GM19372 (cell line): ENCODE results near the gene SUPT4H1.
A peak's percentile ranks its signal among the peaks of the same experiment; 100 is the strongest.
"Not testable (repeated sequence)": the region's sequence is repeated elsewhere in the genome, so short reads cannot be mapped to it uniquely, and the experiment has no call there.

ENCODE experiments used
- ATAC-seq: cut with Tn5 transposase; IDR thresholded peaks from one replicate; pipeline ENCODE4 v1.9.1; 2021; ENCODE audit warnings: mild to moderate bottlenecking, low read depth, moderate library complexity; ENCODE audit not compliant: unreplicated experiment

SUPT4H1 gene

GRCh38 chr17:58351831-58352595, at the start of gene SUPT4H1:
Gene SUPT4H1, minus strand, starts transcription at chr17:58352201. Its CDS starts 66 bp downstream, at chr17:58352135.
- peak; percentile 93 for ATAC-seq

- no peak for ATAC-seq
Observed at GRCh38 chr17:58401287-58401686, 49.3 kb upstream of the SUPT4H1 start.

DNA sequence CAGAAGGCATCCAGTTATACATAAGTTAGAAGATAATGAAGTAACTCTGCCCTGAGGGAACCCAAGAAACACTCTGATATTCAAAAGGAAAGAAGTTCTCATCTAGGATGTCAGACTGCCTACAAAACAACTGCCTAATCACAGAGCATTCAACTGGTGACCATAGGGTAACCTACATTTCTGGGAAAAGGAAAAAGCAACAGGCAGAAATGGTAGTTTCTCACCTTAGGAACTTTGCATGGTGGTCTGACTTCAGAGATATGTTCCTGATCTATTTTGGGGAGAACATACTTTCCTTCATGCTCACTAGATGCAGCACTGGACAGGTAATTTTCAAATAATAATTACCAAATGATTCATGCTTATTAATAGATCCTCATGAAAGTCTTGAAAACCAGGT, 48.8 kb upstream of the SUPT4H1 start:
- no peak for ATAC-seq

GRCh38 chr17:58399974-58400373, 48.0 kb upstream of the SUPT4H1 start:
- no peak for ATAC-seq

- no peak for ATAC-seq
Observed at GRCh38 chr17:58398574-58399266, 46.7 kb upstream of the SUPT4H1 start.

- ATAC-seq, result not testable (repeated sequence)
Observed at GRCh38 chr17:58397421-58397820, 45.4 kb upstream of the SUPT4H1 start.

- no peak for ATAC-seq
Observed at GRCh38 chr17:58396173-58396572, 44.2 kb upstream of the SUPT4H1 start.

GRCh38 chr17:58394534-58395223, 42.7 kb upstream of the SUPT4H1 start:
- no peak for ATAC-seq

GRCh38 chr17:58391302-58391984, 39.4 kb upstream of the SUPT4H1 start:
- no peak for ATAC-seq

DNA sequence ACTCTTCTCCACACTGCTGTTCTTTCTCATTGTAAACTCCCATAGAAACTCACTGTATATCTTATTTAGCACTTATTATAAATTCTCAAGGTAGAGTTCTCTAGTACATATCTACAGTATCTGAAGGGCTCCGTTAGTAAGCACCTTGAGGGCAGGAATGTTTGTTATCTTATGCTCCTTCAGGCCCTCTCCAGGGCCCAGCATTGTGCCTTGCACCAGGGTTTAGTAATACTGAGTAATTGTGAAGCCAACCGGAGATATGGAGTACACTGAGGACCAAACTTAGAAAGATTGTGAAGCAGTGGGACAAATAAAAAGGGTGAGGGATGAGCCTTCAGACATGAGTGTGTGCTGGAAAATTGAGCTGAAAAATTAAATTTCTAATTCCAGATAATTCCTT, 38.9 kb upstream of the SUPT4H1 start:
- ATAC-seq, result no peak

GRCh38 chr17:58388302-58389190, 36.5 kb upstream of the SUPT4H1 start:
- no peak for ATAC-seq

- no peak for ATAC-seq
Observed at GRCh38 chr17:58387834-58388233, 35.8 kb upstream of the SUPT4H1 start.

GRCh38 chr17:58386708-58387107, 34.7 kb upstream of the SUPT4H1 start:
- ATAC-seq, result no peak

GRCh38 chr17:58385359-58385899, 33.4 kb upstream of the SUPT4H1 start:
- no peak for ATAC-seq

GRCh38 chr17:58384897-58385296, 32.9 kb upstream of the SUPT4H1 start:
- no peak for ATAC-seq

GRCh38 chr17:58383892-58384462, 32.0 kb upstream of the SUPT4H1 start:
- ATAC-seq, result no peak

DNA sequence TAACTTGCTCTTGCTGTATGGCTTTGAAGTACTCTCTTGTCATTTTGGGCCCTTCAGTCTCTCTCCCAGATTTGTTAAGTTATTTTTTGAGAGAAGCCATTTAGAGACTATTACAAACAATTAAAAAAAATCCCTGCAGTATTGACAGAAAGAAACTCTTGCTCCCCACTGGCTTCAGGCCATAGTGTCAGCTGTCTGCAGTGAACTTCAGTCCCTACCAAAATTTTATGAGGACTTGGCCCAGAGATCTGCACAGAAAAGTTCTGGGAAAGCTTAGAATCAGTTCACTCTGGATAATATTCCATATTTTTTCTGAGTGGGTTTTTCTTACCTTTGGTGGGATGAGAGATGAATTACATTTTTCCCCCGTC, 30.9 kb upstream of the SUPT4H1 start:
- no peak for ATAC-seq

DNA sequence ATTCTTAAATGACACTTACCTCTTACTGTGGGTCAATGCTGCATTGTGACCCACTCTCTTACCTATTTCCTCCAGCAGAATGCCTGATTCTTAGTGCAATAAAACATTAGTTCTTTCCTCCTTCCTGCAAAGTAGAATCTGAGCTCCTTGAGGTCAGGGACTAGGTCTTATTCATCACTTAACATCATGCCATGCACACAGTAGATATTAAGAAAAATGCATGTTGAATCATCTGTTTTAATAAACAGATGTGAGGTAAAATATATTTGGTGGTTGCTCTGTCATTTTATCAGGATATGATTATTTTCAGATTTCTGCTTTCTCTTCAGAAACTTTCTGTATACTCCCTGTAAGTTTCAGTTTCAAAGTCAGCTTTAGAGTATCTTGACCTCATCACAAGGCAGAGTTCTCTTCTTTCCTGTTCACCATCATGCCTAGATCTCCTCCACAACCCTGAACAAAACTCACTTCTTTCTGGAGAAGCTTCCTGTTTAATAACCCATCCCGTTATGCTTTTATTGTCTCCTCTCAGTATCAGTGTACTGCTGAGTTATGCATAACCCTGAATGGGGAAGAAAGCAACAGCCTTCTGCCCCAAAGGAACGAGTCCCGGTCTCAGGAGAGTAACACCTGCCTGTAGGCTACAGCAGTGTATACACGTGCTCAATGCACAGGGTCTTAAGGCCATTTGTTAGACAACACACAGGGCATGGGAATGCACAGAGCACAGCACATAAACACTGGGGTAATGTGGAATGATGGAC, 30.3 kb upstream of the SUPT4H1 start:
- no peak for ATAC-seq
